ENCODE results near the gene CAPN13.

DNA sequence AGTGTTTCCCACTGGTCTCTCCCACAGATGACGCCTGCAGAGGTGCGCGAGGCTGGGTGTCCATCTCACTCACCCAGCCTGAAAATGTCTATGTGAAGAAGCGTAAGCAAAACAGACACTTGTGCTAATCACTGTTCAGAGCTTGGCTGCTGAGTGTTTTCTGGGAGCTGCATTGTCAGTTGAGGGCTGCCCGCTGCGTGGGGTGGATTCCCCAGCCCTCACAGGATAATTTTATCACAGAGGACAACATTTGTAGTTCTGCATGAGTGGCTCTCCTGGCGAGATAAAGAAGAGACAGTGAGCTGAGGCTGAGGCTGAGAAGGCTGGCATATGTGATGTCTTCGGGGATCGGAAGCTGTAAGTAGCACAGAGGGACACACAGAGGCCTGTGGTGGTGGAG lies 16.2 kb upstream of the CAPN13 start:
- TF ChIP-seq, protein P1, sequence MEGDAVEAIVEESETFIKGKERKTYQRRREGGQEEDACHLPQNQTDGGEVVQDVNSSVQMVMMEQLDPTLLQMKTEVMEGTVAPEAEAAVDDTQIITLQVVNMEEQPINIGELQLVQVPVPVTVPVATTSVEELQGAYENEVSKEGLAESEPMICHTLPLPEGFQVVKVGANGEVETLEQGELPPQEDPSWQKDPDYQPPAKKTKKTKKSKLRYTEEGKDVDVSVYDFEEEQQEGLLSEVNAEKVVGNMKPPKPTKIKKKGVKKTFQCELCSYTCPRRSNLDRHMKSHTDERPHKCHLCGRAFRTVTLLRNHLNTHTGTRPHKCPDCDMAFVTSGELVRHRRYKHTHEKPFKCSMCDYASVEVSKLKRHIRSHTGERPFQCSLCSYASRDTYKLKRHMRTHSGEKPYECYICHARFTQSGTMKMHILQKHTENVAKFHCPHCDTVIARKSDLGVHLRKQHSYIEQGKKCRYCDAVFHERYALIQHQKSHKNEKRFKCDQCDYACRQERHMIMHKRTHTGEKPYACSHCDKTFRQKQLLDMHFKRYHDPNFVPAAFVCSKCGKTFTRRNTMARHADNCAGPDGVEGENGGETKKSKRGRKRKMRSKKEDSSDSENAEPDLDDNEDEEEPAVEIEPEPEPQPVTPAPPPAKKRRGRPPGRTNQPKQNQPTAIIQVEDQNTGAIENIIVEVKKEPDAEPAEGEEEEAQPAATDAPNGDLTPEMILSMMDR (IDR thresholded peaks at IDR 0.05) = no peak
- no peak for TF ChIP-seq POLR2A (IDR thresholded peaks at IDR 0.05)

Data from testis (tissue), 2 donors.